HG03432 (cell line): ENCODE data around the gene MAP4K4.

Experiments used
- ATAC-seq: cut with Tn5 transposase; IDR thresholded peaks from one replicate; pipeline ENCODE4 v1.9.1; 2021; ENCODE audit warnings: mild to moderate bottlenecking, moderate library complexity; ENCODE audit not compliant: unreplicated experiment

MAP4K4 gene

DNA sequence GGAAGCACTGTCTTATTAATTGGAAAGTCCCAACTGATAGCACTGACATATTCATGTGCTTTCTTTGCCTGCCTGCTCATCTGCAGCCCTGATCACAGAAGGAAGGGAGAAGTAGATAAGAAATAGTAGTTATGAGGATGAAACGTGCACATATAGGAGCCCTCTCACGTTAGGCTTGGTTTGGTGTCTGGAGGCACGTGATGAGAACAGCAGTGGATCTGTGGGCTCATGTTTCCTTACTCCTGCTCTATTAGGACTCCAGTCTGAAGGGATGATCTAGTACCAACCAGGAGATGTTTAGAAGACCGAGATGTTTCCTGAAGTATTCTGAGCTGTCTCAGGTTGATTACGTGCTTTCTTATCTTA lies 84.9 kb downstream of the MAP4K4 start:
- ATAC-seq = no peak

GRCh38 chr2:101787097-101787496 lies 89.6 kb downstream of the MAP4K4 start:
- ATAC-seq = no peak

DNA sequence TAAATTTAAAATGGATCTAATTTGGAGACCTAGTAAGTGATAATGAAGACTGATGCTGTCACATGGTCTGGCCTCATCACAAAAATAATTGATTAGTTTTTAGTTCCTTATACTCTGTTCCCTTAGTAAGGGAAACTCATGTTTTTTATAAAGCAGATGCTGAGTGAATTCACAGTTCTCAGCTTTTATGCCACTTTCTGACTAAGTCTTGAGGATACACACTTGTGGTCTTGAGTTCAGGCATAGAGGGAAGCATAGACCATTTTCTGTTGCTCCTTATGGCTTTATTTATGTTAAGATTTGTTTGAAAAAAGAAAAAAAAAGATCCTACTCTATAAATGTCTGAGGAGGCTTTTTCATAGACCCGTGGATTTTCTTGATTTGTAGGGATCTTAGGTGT lies 91.1 kb downstream of the MAP4K4 start:
- ATAC-seq = no peak

GRCh38 chr2:101788995-101789970 lies 91.8 kb downstream of the MAP4K4 start:
- ATAC-seq = no peak

DNA sequence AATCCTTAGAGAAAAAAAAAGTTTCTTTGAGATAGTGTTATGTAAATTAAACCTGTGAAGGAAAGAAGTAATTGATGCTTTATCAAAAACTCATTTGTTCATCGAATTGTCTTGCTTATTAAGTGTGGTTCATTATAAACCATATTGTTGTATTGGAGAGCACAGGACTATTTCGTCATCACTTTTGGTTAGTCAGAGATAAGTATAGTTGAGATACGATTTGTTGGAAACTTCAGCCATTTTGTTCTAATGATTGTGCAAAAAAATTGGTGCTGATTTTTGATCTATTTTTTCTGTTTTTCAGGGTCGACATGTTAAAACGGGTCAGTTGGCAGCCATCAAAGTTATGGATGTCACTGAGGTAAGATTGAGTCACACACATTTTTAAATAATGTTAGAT lies 92.9 kb downstream of the MAP4K4 start:
- ATAC-seq = no peak

DNA sequence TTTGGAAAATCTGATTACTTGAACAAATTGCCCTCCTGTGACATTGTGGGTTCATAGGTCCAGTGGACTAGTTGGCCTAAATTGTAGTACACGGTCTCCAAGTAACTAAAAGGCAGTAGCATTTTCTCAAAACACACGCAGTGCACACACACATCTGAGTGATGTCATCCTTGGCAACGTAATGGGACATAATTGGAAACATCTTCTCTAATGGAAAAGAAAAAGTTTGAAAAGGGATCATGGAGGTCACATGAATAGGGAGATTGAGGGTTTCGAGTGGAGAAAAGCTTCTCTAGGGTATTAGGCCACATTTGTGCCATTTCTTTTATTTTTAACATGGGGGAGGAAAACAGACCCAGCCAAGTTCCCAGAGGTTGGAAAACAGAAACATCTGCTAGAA lies 93.3 kb downstream of the MAP4K4 start:
- no peak for ATAC-seq

GRCh38 chr2:101792208-101792607 lies 94.7 kb downstream of the MAP4K4 start:
- ATAC-seq = no peak

- no peak for ATAC-seq
Observed at GRCh38 chr2:101793277-101793969, 95.9 kb downstream of the MAP4K4 start.

- ATAC-seq = no peak
Observed at GRCh38 chr2:101794141-101794540, 96.6 kb downstream of the MAP4K4 start.

DNA sequence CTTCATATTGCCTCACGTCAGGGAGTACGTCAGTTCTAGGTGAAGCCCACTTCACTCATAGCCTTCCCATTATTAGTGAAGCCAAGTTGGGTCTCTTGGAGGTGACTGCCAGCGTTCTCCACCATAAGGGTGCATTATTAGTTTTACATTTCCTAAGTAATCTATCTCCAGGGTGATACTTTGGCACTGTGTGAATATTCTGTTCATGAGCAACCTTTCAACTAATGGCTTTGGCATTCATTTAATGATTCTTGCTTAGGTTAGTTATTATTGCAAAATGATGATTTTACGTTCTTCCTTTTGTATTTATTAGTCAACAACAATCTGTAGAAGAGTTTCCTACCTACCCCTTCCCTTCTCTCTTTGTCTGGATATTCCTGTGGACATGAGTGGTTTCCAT lies 97.5 kb downstream of the MAP4K4 start:
- ATAC-seq = no peak

DNA sequence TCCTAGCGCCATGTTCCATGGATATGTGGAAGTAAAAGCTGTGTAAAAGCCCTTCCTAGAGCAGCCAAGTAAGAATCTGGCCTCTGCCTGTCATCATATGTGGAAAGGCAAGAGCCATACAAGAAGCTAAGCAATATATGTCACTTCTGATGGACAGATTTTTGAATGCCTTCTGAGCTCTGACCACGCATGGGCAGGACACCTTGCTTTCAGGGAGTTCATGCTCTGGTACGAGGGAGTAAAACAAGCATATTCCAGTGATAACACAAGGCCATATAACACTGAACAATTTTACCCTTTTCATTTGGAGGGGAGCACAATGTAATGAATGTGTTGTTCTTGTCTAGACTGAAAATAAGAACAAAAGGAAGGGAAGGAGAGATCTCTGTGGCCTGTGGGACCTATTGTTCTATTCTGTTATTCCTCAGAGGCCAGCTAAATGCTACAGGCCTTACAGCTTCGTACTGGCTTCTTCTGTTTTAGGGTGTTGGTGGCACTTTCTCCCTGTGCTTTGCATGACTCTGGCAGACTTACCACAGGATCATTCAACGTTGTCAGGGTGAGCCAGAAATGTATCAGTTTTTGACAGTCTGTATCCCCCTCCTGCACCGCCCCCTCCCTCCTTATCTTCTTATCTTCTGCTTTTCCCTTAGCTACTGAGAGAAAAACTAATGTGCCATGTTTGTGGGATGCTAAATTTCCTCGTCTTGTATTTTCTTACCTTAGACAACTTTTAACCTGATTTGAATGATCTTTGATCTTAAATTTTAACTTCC lies 99.5 kb downstream of the MAP4K4 start:
- no peak for ATAC-seq

DNA sequence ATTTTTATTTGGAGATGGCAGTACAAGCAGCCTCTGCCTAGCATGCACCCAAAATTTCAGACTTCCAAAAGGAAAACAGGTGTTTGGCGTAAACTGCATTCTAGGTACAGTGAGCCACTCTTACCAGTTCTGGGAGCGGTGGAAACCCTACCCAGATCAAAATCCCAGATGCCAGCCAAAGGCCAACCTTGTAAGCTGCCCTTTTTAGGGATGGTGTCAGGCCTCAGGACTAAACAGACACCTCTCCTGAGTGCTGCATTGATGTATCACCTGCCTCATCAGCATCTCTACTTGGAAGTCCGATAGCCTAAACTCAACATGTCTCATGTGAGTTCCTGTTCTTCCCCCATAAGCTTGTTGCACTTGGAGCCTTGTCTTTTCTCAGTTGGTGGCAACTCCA lies 104.0 kb downstream of the MAP4K4 start:
- no peak for ATAC-seq

GRCh38 chr2:101802329-101802728 lies 104.8 kb downstream of the MAP4K4 start:
- ATAC-seq = no peak

GRCh38 chr2:101803128-101803527 lies 105.6 kb downstream of the MAP4K4 start:
- no peak for ATAC-seq

GRCh38 chr2:101803945-101804696 lies 106.6 kb downstream of the MAP4K4 start:
- ATAC-seq = no peak

DNA sequence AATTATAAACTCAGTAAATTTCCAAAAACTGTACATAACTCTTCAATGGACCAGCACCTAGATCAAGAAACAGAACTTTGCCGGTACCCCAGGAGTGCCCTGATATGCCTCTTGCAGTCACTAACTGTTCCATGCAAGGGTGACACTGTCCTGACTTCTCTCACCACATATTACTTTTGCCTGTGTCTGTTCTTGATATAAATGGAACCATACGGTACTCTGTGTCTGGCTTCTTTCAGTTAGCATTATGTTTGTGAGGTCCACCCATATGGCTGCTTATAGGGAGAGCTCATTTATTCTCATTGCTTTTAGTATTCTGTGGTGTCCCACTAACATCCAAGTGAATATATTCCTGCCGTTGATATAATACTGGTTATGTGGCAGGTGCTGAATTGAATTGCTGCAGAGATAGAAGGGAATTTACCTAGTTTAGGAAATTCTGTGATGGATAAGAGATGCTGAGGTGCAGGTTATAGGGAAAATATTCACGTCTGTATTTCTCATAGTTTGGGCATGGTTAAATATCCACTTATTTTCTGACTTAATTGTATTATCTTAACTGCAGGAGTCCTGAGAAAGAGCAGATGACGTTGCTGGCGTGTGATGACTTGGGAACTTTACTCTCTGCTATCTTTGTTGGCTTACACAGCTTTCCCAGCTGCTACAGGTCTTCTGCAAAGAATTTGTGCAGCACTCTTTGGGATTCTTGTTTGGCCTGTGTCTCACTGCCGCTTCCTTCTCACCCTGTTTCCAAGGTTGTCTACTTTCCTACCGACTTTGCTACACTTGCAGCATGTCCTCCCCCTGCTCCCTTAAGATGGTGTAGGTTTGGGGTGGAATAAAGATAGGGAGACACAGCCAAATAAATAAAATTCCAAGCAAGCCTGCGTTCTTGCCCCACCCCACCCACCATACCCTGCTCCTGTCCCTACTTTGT lies 107.9 kb downstream of the MAP4K4 start:
- no peak for ATAC-seq

DNA sequence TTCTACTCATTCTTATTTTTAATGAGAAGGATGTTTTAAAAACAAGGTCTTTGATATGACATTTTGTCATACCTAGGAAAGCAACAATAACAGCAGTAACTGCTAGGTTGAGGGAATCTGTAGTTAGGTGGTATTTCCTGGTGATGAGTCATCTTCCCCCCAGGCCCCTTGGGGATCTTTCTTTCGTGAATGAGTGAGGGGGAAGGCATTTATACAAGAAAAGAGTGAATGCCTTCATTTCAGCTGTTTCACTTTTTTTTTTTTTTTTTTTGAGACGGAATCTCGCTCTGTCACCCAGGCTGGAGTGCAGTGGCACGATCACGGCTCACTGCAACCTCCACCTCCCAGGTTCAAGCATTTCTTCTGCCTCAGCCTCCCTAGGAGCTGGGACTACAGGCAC lies 108.6 kb downstream of the MAP4K4 start:
- no peak for ATAC-seq

DNA sequence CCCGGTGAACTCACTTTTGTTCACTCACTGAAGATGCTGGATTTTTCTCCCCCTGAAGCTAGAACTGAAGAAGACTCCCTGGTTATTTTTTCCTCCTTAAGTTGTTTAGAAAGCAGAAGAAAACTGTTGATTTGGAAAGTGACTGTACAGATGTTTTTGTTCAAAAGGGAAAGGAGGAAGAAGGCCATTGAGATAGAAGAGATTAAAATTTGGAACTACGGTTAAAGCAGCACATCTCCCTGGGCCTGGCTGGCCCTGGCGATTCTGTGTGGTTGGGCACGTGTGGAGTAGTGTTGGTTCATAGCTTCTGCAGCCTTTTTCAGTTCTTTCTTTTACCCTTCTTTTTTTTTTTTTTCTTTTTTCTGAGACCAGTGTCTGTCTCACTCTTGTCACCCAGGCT lies 109.2 kb downstream of the MAP4K4 start:
- no peak for ATAC-seq

DNA sequence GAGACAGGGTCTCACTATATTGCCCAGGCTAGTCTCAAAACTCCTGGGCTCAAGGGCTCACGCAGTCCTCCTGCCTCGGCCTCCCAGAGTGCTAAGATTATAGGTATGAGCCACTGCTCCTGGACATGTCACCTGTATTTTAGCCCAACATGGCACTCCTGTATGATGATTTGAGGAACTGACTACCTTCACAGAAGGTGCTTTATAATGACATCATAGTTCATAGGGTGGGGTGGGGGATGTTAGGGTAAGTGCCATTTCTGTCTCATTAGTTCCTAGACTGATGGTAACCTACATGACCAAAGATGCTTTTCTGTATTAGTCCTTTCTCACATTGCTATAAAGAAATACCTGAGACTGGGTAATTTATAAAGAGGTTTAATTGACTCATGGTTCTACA lies 109.7 kb downstream of the MAP4K4 start:
- ATAC-seq = no peak
